GM12878 (cell line): ENCODE data around the gene B3GALT6.

Experiments used
- BRCA1 ChIP-seq: IDR thresholded peaks from 2 replicates; pipeline ENCODE4 v1.6.1; 2011; ENCODE audit warnings: low read depth, low read length, improper control_type of control experiment
- EP300 ChIP-seq, 2 experiments: fragments of 150-350 bp in 1 of 2; IDR thresholded peaks; 2 replicates each; pipeline ENCODE4 v1.6.1; 2011 to 2012; ENCODE audit warnings: low read depth in 2 of 2, low read length in 2 of 2, borderline replicate concordance in 1 of 2, improper control_type of control experiment in 1 of 2, inconsistent platforms in 1 of 2; ENCODE audit not compliant: control insufficient read depth in 1 of 2
- MXI1 ChIP-seq: fragments of 150-350 bp; IDR thresholded peaks from 2 replicates; pipeline ENCODE4 v1.6.1; 2011; ENCODE audit warnings: low read depth, mild to moderate bottlenecking, inconsistent platforms, low read length, improper control_type of control experiment
- NFYB ChIP-seq: IDR thresholded peaks from 2 replicates; pipeline ENCODE4 v1.6.1; 2011; ENCODE audit warnings: low read depth, mild to moderate bottlenecking, low read length, improper control_type of control experiment, moderate library complexity; ENCODE audit not compliant: insufficient read depth
- NR2C1 ChIP-seq: fragments of 450-650 bp; IDR thresholded peaks from 2 replicates; pipeline ENCODE4 v1.6.1; 2017; ENCODE audit warnings: antibody characterized with exemption, mild to moderate bottlenecking, moderate library complexity
- TF ChIP-seq, protein P1 (sequence below), 3 experiments: IDR thresholded peaks in 2 of 3; conservative IDR thresholded peaks in 1 of 3; 2 replicates each; pipeline ENCODE4 v1.5.1; 2011; ENCODE audit warnings: low read depth in 3 of 3, low read length in 3 of 3, mild to moderate bottlenecking in 3 of 3, control low read depth in 2 of 3, moderate library complexity in 2 of 3, inconsistent platforms in 1 of 3, mixed read lengths in 1 of 3; ENCODE audit not compliant: control insufficient read depth in 2 of 3, insufficient read depth in 1 of 3; ENCODE audit errors: extremely low read depth in 1 of 3

DNA sequence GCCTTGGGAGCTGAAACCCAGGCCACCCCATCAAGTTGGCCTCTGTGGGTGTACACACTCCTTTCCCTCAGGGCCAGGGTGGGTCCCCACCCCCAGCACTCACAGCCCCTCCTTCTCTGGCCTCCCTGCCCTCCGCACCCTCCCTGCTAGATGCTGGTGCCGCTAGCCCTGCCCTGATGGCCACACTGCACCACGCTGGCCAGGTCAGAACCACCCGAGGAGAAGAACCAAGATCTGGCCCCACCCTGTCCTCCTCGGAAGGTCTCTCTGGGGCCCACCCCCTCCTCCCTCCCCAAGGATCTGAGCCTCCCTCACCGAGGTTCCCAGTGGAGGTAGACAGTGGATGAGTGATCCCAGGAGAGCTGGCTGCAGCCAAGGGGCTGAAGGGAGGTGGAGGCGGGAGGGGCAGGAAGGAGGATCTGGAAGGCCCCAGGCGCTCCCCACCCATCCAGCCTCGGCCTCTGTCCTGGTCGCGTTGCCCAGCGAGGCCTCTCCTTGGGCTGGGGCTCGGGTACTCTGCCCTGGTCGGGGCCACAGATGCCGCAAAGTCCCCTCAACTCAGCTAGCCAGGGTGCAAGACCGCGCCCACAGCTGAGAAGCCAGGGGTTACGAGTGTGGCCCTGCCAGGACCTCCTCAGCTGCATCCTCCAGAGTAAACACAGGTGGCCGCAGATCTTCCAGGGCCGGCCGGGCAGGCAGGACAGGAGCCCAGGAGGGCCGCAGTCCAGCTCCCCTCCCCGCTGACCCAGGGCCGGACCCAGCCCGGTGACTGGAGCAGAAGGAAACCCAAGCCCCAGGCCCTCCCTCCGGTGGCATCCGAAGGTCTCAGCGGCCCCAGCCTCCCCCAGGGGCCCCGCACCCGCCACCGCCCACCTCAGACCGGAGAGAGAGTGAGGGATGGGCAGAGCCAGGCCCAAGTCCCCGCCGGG is 5.2 kb downstream of the B3GALT6 start:
- TF ChIP-seq NFYB: no peak
- TF ChIP-seq BRCA1: no peak
- TF ChIP-seq NR2C1: no peak
- TF ChIP-seq, protein P1, sequence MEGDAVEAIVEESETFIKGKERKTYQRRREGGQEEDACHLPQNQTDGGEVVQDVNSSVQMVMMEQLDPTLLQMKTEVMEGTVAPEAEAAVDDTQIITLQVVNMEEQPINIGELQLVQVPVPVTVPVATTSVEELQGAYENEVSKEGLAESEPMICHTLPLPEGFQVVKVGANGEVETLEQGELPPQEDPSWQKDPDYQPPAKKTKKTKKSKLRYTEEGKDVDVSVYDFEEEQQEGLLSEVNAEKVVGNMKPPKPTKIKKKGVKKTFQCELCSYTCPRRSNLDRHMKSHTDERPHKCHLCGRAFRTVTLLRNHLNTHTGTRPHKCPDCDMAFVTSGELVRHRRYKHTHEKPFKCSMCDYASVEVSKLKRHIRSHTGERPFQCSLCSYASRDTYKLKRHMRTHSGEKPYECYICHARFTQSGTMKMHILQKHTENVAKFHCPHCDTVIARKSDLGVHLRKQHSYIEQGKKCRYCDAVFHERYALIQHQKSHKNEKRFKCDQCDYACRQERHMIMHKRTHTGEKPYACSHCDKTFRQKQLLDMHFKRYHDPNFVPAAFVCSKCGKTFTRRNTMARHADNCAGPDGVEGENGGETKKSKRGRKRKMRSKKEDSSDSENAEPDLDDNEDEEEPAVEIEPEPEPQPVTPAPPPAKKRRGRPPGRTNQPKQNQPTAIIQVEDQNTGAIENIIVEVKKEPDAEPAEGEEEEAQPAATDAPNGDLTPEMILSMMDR (IDR thresholded peaks at IDR 0.05 in 2 of 3, conservative IDR thresholded peaks at IDR 0.05 in 1 of 3; ENCODE audit: control insufficient read depth in 2 of 3, extremely low read depth in 1 of 3, insufficient read depth in 1 of 3, low read depth in 3 of 3, low read length in 3 of 3): no peak
- no peak for TF ChIP-seq EP300 (IDR thresholded peaks at IDR 0.05; ENCODE audit: borderline replicate concordance in 1 of 2, control insufficient read depth in 1 of 2, low read depth in 2 of 2, low read length in 2 of 2)
- no peak for TF ChIP-seq MXI1
